Activated naive CD8-positive, alpha-beta T cell (primary cell): ENCODE measurements around the gene PTGR2.

ENCODE experiments used
- H3K27ac Mint-ChIP-seq: one replicate; pipeline ENCODE4 v1.8.0; 2021; ENCODE audit warnings: mixed read lengths
- H3K27me3 Mint-ChIP-seq: one replicate; pipeline ENCODE4 v1.8.0; 2021; ENCODE audit warnings: mixed read lengths
- H3K36me3 Mint-ChIP-seq: one replicate; pipeline ENCODE4 v1.8.0; 2021; ENCODE audit warnings: mixed read lengths
- H3K4me1 Mint-ChIP-seq: one replicate; pipeline ENCODE4 v1.8.0; 2021; ENCODE audit warnings: low read depth, mixed read lengths
- H3K4me3 Mint-ChIP-seq: one replicate; pipeline ENCODE4 v1.8.0; 2021; ENCODE audit warnings: mild to moderate bottlenecking, mixed read lengths
- H3K9me3 Mint-ChIP-seq: one replicate; pipeline ENCODE4 v1.8.0; 2021; ENCODE audit warnings: low read depth, mixed read lengths

The PTGR2 gene

GRCh38 chr14:73851567-73852382 lies at the start of gene PTGR2:
Gene PTGR2, plus strand, starts transcription at chr14:73851831. Its CDS starts 7,032 bp downstream, at chr14:73858863.
- no peaks in the 10 kb centered on the region for H3K36me3 Mint-ChIP-seq
- peak within 1 kb of the TSS; percentile 97 for H3K4me3 Mint-ChIP-seq
- H3K9me3 Mint-ChIP-seq = no peaks in the 10 kb centered on the region
- peaks cover 20% of the 10 kb centered on the region for H3K4me1 Mint-ChIP-seq
- H3K27ac Mint-ChIP-seq = peak within 1 kb of the TSS; percentile 97
- H3K27me3 Mint-ChIP-seq = no peaks in the 10 kb centered on the region

- Mint-ChIP-seq H3K36me3 (no peaks in the 10 kb centered on the region), H3K9me3 (no peaks in the 10 kb centered on the region), H3K4me1 (no peaks in the 10 kb centered on the region), H3K4me3 (no peak overlapping the region), H3K27me3 (no peaks in the 10 kb centered on the region), H3K27ac (no peak overlapping the region)
These were observed 49.0 kb upstream of the PTGR2 start for GRCh38 chr14:73802431-73803188.

- Mint-ChIP-seq H3K27ac (no peak overlapping the region), H3K27me3 (no peaks in the 10 kb centered on the region), H3K9me3 (no peaks in the 10 kb centered on the region), H3K4me1 (no peaks in the 10 kb centered on the region), H3K36me3 (no peaks in the 10 kb centered on the region), H3K4me3 (no peak overlapping the region)
These were observed 47.0 kb upstream of the PTGR2 start for GRCh38 chr14:73804636-73805035.

DNA sequence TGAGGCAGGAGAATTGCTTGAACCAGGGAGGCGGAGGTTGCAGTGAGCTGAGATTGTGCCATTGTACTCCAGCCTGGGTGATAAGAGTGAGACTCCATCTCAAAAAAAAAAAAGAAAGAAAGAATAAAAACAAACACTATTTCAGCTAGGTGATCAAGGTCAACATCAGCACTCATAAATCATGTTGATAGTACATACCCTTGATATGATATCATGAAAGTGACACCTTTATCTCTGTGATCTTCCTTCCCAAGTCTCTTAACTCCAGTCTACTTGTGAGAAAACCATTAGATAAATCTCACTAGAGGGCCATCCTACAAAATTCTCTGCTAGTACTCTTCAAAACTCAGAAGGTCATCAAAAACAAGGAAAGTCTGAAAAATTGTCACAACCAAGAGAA lies 44.2 kb upstream of the PTGR2 start:
- H3K27ac Mint-ChIP-seq = no peak overlapping the region
- H3K27me3 Mint-ChIP-seq = peaks cover 2% of the 10 kb centered on the region
- H3K9me3 Mint-ChIP-seq = no peaks in the 10 kb centered on the region
- no peaks in the 10 kb centered on the region for H3K4me1 Mint-ChIP-seq
- no peak overlapping the region for H3K4me3 Mint-ChIP-seq
- H3K36me3 Mint-ChIP-seq = no peaks in the 10 kb centered on the region

GRCh38 chr14:73809391-73809790 lies 42.2 kb upstream of the PTGR2 start:
- Mint-ChIP-seq H3K36me3 (no peaks in the 10 kb centered on the region), H3K27ac (no peak overlapping the region), H3K27me3 (peaks cover 2% of the 10 kb centered on the region), H3K4me1 (no peaks in the 10 kb centered on the region), H3K9me3 (no peaks in the 10 kb centered on the region), H3K4me3 (no peak overlapping the region)

DNA sequence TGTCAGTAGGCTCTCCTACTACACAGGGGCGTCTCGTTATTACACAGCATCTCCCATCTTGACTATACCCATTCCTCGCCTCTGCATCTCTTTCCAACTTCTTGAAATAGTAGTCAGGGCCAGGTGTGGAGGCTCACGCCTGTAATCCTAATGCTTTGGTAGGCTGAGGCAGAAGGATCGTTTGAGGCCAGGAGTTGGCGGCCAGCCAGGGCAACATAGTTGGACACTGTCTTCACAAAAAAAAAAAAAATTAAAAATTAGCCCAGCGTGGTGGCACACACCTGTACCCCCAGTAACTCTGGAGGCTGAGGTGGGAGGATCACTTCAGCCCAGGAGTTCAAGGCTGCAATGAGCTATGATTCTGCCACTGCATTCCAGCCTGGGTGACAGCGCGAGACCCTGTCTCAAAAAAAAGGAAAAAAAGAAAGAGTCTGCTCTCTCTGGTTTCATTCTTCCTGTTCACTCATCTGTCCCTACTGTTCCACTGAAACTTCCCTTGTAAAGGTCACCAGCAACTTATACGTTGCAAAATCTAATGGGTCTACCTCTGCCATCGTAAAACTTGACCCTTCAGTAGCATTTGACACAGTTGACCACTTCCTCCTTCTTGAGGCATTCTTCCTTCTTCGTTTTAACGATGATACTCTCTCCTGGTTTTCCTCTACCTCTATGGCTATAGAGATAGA lies 41.0 kb upstream of the PTGR2 start:
- Mint-ChIP-seq H3K36me3 (no peaks in the 10 kb centered on the region), H3K4me3 (no peak overlapping the region), H3K9me3 (no peaks in the 10 kb centered on the region), H3K27me3 (peaks cover 2% of the 10 kb centered on the region), H3K27ac (no peak overlapping the region), H3K4me1 (no peaks in the 10 kb centered on the region)

DNA sequence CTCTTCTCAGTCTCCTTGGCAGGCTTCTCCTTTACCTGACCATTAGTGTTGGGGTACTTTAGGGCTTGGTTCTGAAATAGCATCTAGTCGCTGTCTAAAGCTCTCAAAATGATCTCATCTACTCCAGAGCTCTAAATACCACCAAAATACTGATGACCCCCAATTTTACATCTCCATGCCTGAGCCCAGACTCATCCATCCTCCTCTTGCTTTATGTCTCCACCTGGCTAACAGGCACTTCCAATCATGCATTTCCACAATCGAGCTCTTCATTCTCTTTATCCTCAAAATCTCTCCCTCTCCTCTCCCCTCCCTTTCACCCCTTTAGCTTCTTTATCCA lies 40.5 kb upstream of the PTGR2 start:
- H3K4me1 Mint-ChIP-seq = no peaks in the 10 kb centered on the region
- no peak overlapping the region for H3K27ac Mint-ChIP-seq
- H3K9me3 Mint-ChIP-seq = no peaks in the 10 kb centered on the region
- H3K36me3 Mint-ChIP-seq = no peaks in the 10 kb centered on the region
- H3K27me3 Mint-ChIP-seq = peaks cover 2% of the 10 kb centered on the region
- no peak overlapping the region for H3K4me3 Mint-ChIP-seq

- Mint-ChIP-seq H3K27ac (no peak overlapping the region), H3K4me1 (peaks cover 3% of the 10 kb centered on the region), H3K27me3 (peaks cover 2% of the 10 kb centered on the region), H3K9me3 (no peaks in the 10 kb centered on the region), H3K4me3 (no peak overlapping the region), H3K36me3 (no peaks in the 10 kb centered on the region)
These were observed 37.5 kb upstream of the PTGR2 start for GRCh38 chr14:73814153-73814552.

GRCh38 chr14:73815849-73816248 lies 35.8 kb upstream of the PTGR2 start:
- Mint-ChIP-seq H3K36me3 (no peaks in the 10 kb centered on the region), H3K4me1 (peaks cover 3% of the 10 kb centered on the region), H3K27ac (no peak overlapping the region), H3K4me3 (no peak overlapping the region), H3K27me3 (peaks cover under 1% of the 10 kb centered on the region), H3K9me3 (no peaks in the 10 kb centered on the region)

DNA sequence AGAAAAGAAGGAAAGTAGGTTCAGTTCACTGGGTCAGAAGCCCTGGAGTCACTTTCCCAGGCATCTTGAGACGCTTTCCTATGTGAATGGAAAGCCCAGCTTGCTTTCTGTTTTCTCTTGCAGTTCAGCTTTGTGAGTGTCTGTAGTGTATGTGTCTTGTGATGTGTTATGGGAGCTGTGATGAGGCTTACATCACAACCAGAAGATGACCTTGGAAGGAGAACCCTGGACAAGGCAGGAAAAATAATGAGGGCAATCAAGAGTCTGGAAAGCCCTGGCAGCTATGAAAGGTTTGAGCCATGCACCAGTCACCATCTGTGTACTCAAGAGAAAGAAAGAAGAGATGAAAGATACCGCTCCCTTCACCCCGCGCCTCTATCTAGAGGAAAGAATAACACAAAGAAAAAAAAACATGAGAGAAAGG lies 35.2 kb upstream of the PTGR2 start:
- H3K36me3 Mint-ChIP-seq = no peaks in the 10 kb centered on the region
- peaks cover 3% of the 10 kb centered on the region for H3K4me1 Mint-ChIP-seq
- no peaks in the 10 kb centered on the region for H3K27me3 Mint-ChIP-seq
- no peaks in the 10 kb centered on the region for H3K9me3 Mint-ChIP-seq
- no peak overlapping the region for H3K4me3 Mint-ChIP-seq
- H3K27ac Mint-ChIP-seq = peak overlapping the region; percentile 46

DNA sequence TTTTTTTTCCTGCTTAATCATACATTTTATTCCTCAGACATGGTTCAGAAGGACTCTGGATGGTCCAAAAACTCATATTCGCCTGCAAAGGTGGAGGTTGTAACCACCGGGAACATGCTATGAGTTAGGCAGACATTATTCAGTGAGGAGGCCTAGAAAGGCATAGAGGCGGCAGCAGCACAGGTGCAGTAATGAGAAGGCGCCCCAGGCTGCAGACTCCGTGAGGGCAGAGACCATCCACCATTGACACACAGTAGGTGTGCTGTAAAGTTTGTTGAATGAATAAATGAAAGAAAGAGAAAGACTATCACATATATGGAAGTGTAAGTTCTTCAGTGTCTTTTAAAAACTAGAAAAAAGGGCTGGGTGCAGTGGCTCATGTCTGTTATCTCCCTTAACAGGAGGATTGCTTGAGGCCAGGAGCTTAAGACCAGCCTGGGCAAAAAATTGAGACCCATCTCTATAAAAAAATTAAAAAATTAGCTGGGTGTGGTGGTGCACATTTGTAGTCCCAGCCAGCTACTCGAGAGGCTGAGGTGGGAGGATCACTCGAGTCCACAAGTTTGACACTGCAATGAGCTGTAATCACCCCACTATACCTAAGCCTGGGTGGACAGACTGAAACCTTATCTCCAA lies 34.5 kb upstream of the PTGR2 start:
- H3K27me3 Mint-ChIP-seq = no peaks in the 10 kb centered on the region
- no peak overlapping the region for H3K27ac Mint-ChIP-seq
- H3K4me1 Mint-ChIP-seq = peaks cover 3% of the 10 kb centered on the region
- no peaks in the 10 kb centered on the region for H3K36me3 Mint-ChIP-seq
- H3K4me3 Mint-ChIP-seq = no peak overlapping the region
- no peaks in the 10 kb centered on the region for H3K9me3 Mint-ChIP-seq

- no peaks in the 10 kb centered on the region for H3K9me3 Mint-ChIP-seq
- no peaks in the 10 kb centered on the region for H3K36me3 Mint-ChIP-seq
These were observed 32.8 kb upstream of the PTGR2 start for GRCh38 chr14:73818821-73819220.

DNA sequence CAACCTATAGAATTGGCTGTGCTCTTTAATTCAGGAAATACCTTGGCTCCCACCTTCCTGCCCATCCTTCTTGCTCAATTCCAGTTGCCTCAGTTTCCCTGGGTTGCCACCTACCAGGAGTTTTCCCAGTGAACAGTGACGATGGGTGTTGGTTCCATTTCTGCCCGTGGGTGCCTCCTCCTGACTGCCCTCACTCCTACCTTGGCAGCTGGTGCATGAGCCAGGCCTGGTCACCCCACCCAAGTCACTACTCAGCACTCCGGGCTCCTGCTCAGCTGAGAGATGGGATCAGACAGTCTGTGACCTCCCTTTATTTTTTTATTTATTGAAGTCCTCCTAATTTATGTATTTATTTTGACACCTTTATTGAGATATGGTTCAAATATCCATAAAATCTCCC lies 31.0 kb upstream of the PTGR2 start:
- H3K27ac Mint-ChIP-seq = no peak overlapping the region
- no peaks in the 10 kb centered on the region for H3K27me3 Mint-ChIP-seq
- no peaks in the 10 kb centered on the region for H3K9me3 Mint-ChIP-seq

More at GRCh38 chr14:73818821-73819220, 32.8 kb upstream of the PTGR2 start:
- Mint-ChIP-seq H3K27ac (no peak overlapping the region), H3K4me1 (peaks cover 3% of the 10 kb centered on the region), H3K27me3 (no peaks in the 10 kb centered on the region), H3K4me3 (no peak overlapping the region)

DNA sequence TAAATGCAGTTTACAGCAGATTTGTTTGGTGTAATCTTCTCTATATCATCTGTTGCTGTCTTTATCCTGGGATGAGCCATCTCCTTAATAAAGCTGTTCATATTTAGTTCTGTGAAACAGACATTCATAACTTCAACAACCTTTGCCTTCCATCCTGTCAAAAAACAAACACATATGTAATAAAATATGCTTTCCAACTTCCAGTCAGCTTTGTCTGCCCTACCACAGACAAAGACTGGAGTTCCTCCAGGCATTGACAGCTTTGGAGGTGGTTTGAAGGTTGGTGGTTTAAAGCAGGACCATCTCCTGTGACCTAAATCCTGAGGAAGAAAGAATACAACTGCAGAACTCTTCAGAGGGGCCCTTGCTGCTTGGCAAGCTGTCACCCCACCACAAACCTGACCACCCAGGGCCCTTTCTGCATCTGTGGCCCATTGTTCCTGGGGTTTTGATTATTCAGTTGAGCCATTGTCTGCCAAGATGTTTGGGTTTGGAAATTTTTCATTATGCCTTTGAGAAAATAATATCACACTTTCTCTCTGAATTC lies 28.2 kb upstream of the PTGR2 start:
- H3K9me3 Mint-ChIP-seq = no peaks in the 10 kb centered on the region
- no peaks in the 10 kb centered on the region for H3K36me3 Mint-ChIP-seq
- H3K27me3 Mint-ChIP-seq = no peaks in the 10 kb centered on the region
- no peak overlapping the region for H3K4me3 Mint-ChIP-seq
- peaks cover 2% of the 10 kb centered on the region for H3K4me1 Mint-ChIP-seq
- H3K27ac Mint-ChIP-seq = no peak overlapping the region

More for the DNA sequence above, 31.0 kb upstream of the PTGR2 start:
- H3K36me3 Mint-ChIP-seq = no peaks in the 10 kb centered on the region
- no peak overlapping the region for H3K4me3 Mint-ChIP-seq
- peaks cover 5% of the 10 kb centered on the region for H3K4me1 Mint-ChIP-seq
